GM08714 (cell line): ENCODE measurements around the gene HOXB3.

Source experiments
- H3K4me3 ChIP-seq: fragments of 200-500 bp; sonication (Bioruptor generic); 2 replicates; pipeline ENCODE4 v1.5.1; 2014; ENCODE audit warnings: mild to moderate bottlenecking, low read length, inconsistent platforms
- ZNF274 ChIP-seq: IDR thresholded peaks from 2 replicates; pipeline ENCODE4 v1.6.1; 2012; ENCODE audit warnings: mild to moderate bottlenecking, low read depth, low read length

HOXB3 gene

DNA sequence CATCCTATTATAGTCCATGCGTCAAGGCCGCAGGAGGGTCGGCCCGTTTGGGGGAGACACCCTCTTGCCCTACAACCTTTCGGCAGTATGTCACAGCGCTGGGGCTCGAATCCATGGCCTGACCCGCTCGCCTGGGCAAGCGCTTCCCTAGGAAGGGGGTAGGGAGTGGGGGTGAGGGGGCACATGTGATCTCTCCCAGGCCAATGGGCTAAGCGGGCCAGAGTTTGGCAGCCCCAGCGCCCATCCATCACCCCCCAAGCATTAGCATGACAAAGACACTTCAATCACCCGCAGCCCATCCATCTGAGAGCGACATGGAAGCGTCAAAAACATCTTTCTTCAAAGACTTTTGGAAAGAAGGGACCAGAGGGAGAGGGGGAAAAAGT lies 59.2 kb downstream of the HOXB3 start, which contains the start of gene HOXB1:
HOXB1 (minus strand) TSS at position 125 of the 386 bp plus-strand sequence; CDS start at position 18, 107 bp downstream.
- TF ChIP-seq ZNF274 = no peak
- no peak within 1 kb of the TSS for H3K4me3 ChIP-seq

DNA sequence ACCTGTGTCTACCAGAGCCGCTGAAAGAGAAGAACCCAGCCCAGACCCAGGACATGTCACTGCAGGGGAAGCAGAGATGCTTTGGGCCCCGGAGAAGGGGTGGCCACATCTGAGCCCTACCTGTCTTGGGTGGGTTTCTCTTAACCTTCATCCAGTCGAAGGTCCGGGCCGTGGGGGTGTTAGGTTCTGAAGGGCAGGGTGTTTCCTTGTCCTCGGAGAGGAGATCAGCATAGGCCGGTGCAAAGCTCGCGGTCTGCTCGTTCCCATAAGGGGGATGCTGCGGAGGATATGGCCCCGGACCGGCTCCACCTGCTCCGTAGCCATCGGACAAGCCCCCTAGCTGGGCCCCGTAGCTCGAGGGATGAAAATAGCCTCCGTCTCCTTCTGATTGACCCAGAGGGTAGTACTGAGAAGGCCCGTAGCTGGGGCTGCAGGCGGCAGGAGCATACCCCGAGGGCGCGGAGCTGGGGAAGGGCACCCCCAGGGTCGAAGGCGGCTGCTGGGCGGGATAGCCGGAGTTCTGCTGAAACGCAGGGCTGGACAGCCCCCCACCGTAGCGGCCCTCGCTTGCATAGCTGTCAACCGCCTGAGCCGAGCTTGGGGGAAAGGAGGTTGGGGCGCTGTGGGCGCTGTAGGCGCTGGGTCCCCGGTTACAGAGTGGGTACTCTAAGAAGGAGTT lies 59.7 kb downstream of the HOXB3 start:
- TF ChIP-seq ZNF274 = no peak
- no peak overlapping the region for H3K4me3 ChIP-seq

DNA sequence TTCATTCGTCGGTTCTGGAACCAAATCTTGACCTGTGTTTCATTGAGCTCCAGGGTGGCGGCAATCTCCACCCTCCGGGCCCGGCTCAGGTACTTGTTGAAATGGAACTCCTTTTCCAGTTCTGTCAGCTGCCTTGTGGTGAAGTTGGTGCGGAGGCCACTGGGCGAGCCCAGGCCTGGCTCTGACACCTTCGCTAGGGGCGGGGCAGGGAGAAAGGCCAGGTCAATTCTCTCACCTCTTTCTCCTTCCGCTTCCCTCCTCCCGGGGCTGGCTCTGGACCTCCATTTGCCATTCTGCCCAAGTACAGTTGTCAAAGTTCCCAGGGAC lies 60.4 kb downstream of the HOXB3 start:
- no peak for TF ChIP-seq ZNF274
- no peak overlapping the region for H3K4me3 ChIP-seq

DNA sequence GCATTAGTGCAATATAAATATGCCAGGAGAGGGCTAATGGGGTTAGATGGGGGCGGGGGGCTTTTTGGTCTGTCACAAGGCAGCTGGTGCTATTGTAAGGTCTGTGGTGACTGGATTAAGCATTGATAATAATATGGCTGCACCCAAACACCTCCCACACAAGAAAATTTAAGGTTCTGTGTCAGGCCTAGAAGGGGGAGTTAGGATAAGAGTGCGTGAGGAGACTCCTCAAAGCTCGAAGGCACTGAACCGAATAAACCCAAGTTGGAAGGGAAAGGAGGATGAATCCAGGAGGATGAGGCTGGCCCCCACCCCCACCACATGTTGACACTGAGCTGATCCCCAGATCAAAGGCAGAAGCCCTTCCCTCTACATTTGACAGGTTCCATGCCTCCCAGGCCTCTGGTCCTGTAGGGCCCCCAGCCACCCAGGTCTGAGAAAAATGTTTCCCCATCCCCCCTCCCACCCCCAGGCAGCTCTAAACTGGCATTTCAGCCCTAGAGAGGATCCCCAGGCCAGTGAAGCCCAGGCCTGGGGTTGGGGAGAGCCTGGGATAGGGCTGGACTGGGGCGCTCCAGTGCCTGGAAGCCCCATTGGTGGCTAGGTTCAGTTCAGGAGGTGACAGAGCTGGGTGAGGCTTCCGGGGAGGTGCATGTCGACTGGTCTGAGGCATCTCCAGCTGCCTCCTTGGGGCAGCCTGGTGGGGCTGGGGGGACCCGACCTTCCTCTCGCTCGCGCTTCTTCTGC lies 60.9 kb downstream of the HOXB3 start:
- no peak overlapping the region for H3K4me3 ChIP-seq
- TF ChIP-seq ZNF274 = no peak

DNA sequence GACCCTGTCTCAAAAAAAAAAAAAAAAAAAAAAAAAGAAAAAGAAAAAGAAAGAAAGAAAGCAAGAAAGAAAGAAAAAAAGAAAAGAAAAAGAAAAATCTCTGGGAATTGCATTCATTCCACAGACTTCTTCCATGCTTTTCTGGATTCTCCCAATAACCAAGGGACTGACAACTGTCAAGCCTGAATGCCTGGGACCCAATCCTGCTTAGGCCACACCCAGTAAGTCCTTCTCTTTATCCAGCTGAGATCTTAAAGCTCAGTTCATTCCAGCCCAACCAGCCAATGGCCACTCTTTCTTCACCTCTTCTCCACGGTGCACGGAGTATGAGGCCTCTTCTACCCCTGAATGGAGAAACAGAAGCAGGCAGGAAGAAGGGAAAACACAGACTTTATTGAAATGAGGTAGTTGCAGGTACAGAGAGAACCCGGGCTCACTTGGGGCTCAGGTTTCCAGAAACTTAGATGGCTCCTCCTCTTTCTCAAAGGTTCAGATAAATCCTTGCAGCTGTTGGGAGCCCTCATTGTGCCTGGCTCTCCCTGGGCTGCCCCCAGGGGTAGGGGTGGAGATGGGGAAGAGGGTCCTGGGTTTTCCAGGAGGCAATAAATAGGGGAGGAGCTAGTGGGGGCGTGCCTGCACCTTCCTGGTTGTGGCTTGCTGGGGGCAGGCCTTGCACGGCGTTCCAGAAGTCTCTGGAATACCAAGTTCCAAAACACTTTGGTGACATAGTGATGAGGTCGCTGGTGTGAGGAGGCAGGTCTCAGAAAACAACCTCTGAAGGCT lies 61.7 kb downstream of the HOXB3 start:
- H3K4me3 ChIP-seq = no peak overlapping the region
- TF ChIP-seq ZNF274 = no peak

DNA sequence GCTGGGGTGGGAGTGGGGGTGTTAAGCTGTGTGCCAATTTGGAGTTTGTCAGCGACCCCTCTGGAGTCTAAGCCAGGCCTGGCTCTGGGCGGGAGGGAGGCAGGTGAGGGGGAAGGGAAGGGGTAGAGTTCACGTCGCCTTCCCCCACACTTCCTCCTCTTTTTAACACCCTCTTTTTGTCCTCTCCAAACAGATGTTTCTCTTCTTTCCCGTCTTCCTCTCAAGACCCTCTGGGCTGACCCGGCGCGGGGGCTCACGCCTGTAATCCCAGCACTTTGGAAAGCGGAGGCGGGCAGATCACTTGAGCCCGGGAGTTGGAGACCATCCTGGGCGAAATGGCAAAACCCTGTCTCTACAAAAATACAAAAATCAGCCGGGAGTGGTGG lies 62.5 kb downstream of the HOXB3 start:
- H3K4me3 ChIP-seq = no peak overlapping the region
- TF ChIP-seq ZNF274 = no peak

DNA sequence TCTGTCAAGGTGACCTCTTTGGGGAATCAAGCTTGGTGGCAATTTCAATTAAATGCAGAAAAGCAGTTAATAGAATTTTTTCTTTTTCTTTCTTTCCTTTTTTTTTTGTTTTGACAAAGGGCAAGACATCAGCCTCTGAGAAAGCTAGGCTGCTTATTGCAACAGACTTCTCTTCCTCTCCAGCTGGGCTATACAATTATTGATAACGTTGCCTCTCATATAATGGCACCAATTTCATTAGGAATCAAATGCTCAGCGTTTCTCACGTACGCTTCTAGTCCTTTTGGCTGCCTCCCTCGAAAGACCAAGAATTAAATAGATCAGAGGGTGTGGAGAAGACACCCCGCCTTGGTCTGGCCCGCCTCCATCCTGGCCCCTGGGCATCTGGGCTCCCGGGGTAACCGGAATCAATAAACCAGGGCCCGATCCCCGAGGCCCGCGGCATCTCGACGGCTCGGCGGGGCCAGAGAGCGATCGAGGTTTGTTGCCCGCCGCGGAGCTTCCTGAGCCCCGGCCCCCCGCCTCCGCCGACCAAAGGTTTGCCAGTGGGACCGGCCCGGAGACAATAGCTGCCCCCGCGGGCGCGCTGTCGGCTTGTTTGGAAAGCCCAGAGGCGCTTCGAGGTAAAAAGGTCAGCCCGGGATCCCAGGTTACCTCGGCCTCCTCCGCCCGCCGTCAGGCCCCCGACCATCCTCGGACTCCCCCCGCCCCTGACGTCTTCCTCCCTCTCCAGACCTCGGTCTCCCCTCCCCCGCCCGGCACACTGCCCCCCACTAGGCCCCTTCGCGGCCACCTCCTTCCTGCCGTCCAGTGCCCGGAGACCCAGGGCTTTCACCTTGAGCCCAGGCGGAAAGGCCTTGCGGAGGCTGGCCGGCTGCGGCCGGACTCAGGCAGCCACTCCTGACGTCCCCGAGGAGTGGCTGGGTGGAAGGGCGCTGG lies 63.2 kb downstream of the HOXB3 start:
- no peak for TF ChIP-seq ZNF274
- H3K4me3 ChIP-seq = no peak overlapping the region

DNA sequence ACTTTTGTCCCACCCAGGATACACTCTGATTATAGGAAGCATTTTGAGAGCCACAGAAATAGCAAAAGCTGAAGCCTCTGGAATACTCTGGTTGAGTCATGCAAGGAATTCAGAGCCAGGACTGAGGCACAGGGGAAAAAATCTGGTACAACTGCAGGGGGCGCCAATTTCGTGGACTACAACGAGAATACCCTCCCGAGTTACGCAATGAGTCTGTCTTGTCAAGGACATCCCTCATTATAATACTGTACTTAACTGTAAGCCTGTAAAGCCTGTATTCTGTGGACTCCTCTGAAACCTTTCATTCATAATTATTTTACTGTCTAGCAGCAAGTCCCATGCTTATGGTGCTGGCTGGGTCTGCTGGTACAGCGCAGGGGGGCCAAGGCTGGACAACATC lies 67.0 kb downstream of the HOXB3 start:
- TF ChIP-seq ZNF274 = no peak

DNA sequence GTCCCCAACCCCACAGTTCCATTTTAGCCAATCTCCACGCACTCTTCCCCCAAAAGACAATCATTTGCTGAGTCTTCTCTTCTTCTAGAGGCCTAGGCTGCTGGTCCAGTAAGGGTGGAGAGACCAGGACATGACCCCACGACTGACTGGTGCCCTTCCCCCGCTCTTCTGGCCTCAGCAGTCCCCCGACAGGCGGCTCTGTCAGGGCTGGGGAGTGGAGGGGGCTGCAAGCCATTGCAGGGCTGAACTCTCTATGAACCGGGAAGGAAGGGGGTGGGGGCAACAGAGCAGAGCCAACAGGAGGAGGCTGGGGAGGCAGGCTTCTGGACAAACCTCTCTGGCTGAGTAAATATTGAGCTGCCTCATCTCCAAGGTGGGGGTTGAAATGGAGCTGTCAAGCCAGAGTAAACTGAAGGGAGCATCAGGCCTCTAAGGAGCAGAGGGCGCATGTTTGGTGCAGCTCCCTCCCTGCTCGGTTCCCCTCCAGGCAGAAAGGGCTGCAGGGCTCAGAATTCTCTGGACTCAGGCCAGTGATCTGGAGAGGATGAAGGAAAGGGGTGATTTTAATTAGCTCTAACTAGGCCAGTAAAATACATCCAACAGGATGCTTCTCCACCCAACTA lies 67.9 kb downstream of the HOXB3 start:
- no peak overlapping the region for H3K4me3 ChIP-seq
- TF ChIP-seq ZNF274 = no peak

More for the DNA sequence above, 67.0 kb downstream of the HOXB3 start:
- no peak overlapping the region for H3K4me3 ChIP-seq

DNA sequence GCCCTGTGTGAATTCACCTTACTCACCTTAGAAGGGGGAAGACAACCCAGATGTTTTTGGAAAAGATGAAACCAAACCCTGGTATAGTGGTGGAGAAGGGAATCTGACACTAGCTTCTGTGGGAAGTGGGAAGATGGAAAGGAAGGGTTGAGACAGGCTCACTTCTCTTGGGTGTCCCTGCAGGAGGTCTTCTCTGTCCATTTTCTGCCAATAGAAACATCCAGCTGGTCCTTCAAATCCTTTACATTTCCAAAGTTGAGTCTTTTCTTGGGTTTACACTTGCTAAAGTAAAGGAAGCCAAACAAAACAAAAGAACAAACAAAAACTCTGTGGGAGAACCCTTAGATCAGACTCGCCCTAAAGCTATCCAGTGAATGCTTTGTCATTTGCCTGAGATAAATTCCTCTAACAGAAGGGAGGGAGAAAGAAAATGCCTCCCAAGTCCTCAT lies 69.4 kb downstream of the HOXB3 start:
- TF ChIP-seq ZNF274 = no peak
- H3K4me3 ChIP-seq = no peak overlapping the region

DNA sequence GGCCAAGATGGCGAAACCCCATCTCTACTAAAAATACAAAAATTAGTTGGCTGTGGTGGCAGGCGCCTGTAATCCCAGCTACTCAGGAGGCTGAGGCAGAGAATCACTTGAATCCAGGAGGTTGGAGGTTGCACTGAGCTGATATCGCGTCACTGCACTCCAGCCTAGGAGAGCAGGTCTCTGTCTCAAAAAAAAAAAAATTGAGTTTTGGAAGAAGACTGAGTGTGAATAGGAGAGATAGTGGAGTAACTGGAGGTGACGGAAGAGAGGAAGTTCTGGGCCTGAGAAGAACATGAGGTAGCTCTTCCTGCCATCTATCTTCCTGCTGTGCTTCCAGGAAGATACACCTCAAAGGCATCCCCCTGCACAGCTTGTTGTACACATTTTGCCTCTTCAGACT lies 70.6 kb downstream of the HOXB3 start:
- no peak for TF ChIP-seq ZNF274
- no peak overlapping the region for H3K4me3 ChIP-seq

DNA sequence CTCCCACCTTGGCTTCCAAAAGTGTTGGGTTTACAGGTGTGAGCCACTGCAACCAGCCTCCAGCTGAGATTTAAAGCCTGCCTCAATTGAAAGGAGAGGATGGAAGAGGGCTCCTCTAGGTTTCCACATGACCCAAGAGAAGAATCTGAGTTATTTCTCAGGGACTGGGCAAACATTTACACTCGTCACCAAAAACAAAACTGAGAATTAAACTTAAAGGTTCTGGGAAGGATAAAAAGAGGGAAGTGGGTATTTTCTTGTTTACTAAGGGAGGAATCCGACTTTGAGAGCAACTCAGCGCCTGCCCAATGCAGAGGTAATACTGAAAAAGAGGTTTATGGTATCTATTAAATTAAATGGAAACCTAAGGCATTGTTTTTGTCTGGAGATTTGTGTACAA lies 72.6 kb downstream of the HOXB3 start:
- TF ChIP-seq ZNF274 = no peak
- no peak overlapping the region for H3K4me3 ChIP-seq
